ENCODE measurements around the gene SLC2A13. TPM values are rescaled to one million over a fixed set of nuclear protein-coding genes. Genes with fewer than 3 reads are reported as not detected.

The SLC2A13 gene
- total RNA-seq, 1 donor from 2014 or later, result 17.4 TPM

GRCh38 chr12:39984670-39985069 is 121.2 kb downstream of the SLC2A13 start:
- Histone ChIP-seq H3K27ac (no peak overlapping the region), H3K27me3 (no peaks in the 10 kb centered on the region), H3K4me3 (no peak overlapping the region), H3K9me3 (no peaks in the 10 kb centered on the region), H3K4me1 (no peaks in the 10 kb centered on the region), H3K36me3 (no peaks in the 10 kb centered on the region)
- TF ChIP-seq, protein P1, sequence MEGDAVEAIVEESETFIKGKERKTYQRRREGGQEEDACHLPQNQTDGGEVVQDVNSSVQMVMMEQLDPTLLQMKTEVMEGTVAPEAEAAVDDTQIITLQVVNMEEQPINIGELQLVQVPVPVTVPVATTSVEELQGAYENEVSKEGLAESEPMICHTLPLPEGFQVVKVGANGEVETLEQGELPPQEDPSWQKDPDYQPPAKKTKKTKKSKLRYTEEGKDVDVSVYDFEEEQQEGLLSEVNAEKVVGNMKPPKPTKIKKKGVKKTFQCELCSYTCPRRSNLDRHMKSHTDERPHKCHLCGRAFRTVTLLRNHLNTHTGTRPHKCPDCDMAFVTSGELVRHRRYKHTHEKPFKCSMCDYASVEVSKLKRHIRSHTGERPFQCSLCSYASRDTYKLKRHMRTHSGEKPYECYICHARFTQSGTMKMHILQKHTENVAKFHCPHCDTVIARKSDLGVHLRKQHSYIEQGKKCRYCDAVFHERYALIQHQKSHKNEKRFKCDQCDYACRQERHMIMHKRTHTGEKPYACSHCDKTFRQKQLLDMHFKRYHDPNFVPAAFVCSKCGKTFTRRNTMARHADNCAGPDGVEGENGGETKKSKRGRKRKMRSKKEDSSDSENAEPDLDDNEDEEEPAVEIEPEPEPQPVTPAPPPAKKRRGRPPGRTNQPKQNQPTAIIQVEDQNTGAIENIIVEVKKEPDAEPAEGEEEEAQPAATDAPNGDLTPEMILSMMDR (IDR thresholded peaks at IDR 0.05), result no peak
- TF ChIP-seq POLR2AphosphoS5 (IDR thresholded peaks at IDR 0.05; ENCODE audit: insufficient read depth in 1 of 2, low read depth in 1 of 2) (no peak), POLR2A (IDR thresholded peaks at IDR 0.05) (no peak)
- DNase-seq (ENCODE audit: extremely low spot score in 2 of 2), result no peak
- intact Hi-C loops (cut with DNase I), result no loop called here

GRCh38 chr12:39975374-39975918 is 130.4 kb downstream of the SLC2A13 start:
- no peak for DNase-seq (ENCODE audit: extremely low spot score in 2 of 2)
- Histone ChIP-seq H3K9me3 (no peaks in the 10 kb centered on the region), H3K4me3 (no peak overlapping the region), H3K27ac (no peak overlapping the region), H3K4me1 (peaks cover 5% of the 10 kb centered on the region), H3K36me3 (no peaks in the 10 kb centered on the region), H3K27me3 (no peaks in the 10 kb centered on the region)
- TF ChIP-seq, protein P1 (IDR thresholded peaks at IDR 0.05), result no peak
- TF ChIP-seq POLR2A (IDR thresholded peaks at IDR 0.05), result no peak
- no peak for TF ChIP-seq POLR2AphosphoS5 (IDR thresholded peaks at IDR 0.05; ENCODE audit: insufficient read depth in 1 of 2, low read depth in 1 of 2)
- intact Hi-C loops (cut with DNase I), result no loop called here

DNA sequence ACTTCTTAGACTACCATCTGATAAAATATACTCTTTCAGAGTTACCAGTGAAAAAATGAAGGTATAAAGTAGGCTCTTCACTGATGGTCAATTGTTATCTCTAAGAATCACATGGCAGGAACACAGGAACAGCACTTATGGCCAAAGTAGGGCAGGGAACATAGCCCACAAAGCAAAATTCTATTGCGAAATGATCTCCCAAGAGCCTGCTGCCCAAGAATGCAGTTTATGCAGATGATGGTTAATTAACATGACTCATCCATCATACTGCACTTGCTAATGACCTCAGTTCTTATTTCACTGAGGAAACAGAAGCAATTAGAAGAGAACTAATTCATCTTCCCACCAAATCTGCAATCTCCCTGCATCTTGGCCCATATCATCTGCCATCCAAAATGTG is 133.8 kb downstream of the SLC2A13 start:
- Histone ChIP-seq H3K4me3 (no peak overlapping the region), H3K4me1 (peaks cover 5% of the 10 kb centered on the region), H3K27me3 (no peaks in the 10 kb centered on the region), H3K27ac (no peak overlapping the region), H3K9me3 (no peaks in the 10 kb centered on the region), H3K36me3 (no peaks in the 10 kb centered on the region)
- intact Hi-C loops (cut with DNase I), result no loop called here
- no peak for TF ChIP-seq POLR2A (IDR thresholded peaks at IDR 0.05)
- DNase-seq (ENCODE audit: extremely low spot score in 2 of 2), result no peak

- no peaks in the 10 kb centered on the region for H3K9me3 ChIP-seq
- H3K27me3 ChIP-seq, result no peaks in the 10 kb centered on the region
- H3K4me1 ChIP-seq, result peaks cover 9% of the 10 kb centered on the region
- intact Hi-C loops (cut with DNase I), result no loop called here
- no peak for TF ChIP-seq POLR2AphosphoS5 (IDR thresholded peaks at IDR 0.05; ENCODE audit: insufficient read depth in 1 of 2, low read depth in 1 of 2)
- no peak overlapping the region for H3K27ac ChIP-seq
- DNase-seq (ENCODE audit: extremely low spot score in 2 of 2), result no peak
- H3K36me3 ChIP-seq, result no peaks in the 10 kb centered on the region
- H3K4me3 ChIP-seq, result no peak overlapping the region
These were observed 134.5 kb downstream of the SLC2A13 start for GRCh38 chr12:39971348-39971747.

- Histone ChIP-seq H3K36me3 (no peaks in the 10 kb centered on the region), H3K27ac (no peak overlapping the region), H3K4me1 (peaks cover 6% of the 10 kb centered on the region), H3K27me3 (no peaks in the 10 kb centered on the region), H3K4me3 (no peak overlapping the region), H3K9me3 (no peaks in the 10 kb centered on the region)
- TF ChIP-seq POLR2A (IDR thresholded peaks at IDR 0.05) (no peak), POLR2AphosphoS5 (IDR thresholded peaks at IDR 0.05; ENCODE audit: insufficient read depth in 1 of 2, low read depth in 1 of 2) (no peak)
- intact Hi-C loops (cut with DNase I), result no loop called here
- no peak for DNase-seq (ENCODE audit: extremely low spot score in 2 of 2)
These were observed 139.2 kb downstream of the SLC2A13 start for GRCh38 chr12:39966721-39967120.

GRCh38 chr12:39966256-39966655 is 139.6 kb downstream of the SLC2A13 start:
- H3K4me3 ChIP-seq, result no peak overlapping the region
- H3K27me3 ChIP-seq, result no peaks in the 10 kb centered on the region
- intact Hi-C loops (cut with DNase I), result no loop called here
- TF ChIP-seq, protein P1 (IDR thresholded peaks at IDR 0.05), result no peak
- no peak for TF ChIP-seq POLR2A (IDR thresholded peaks at IDR 0.05)
- TF ChIP-seq POLR2AphosphoS5 (IDR thresholded peaks at IDR 0.05; ENCODE audit: insufficient read depth in 1 of 2, low read depth in 1 of 2), result no peak
- no peaks in the 10 kb centered on the region for H3K9me3 ChIP-seq
- no peak for DNase-seq (ENCODE audit: extremely low spot score in 2 of 2)
- H3K27ac ChIP-seq, result no peak overlapping the region
- H3K36me3 ChIP-seq, result no peaks in the 10 kb centered on the region
- H3K4me1 ChIP-seq, result peaks cover 6% of the 10 kb centered on the region

Measured in vagina (tissue), 2 donors.